GM23338 (cell line): Measurements from ENCODE around the gene MAPK4. TPM values are rescaled to one million over a fixed set of nuclear protein-coding genes. Genes with fewer than 3 reads are reported as not detected.

Source experiments
- ATAC-seq: fragments of 200-7000 bp; cut with Tn5 transposase; 3 replicates; pipeline ENCODE4 v1.9.1; 2020
- DNase-seq: peaks from one replicate; pipeline ENCODE4 v3.0.0-alpha.2; 2015; ENCODE audit warnings: low spot score
- H2AFZ ChIP-seq: fragments of 200-600 bp; sonication (generic); 2 replicates; pipeline ENCODE4 v1.8.0; 2016; ENCODE audit warnings: antibody characterized with exemption, mild to moderate bottlenecking, moderate library complexity
- H3F3A ChIP-seq: fragments of 200-600 bp; sonication (generic); replicated peaks from 2 replicates; pipeline ENCODE4 v1.8.0; 2017; ENCODE audit warnings: antibody characterized with exemption, mixed run types, low read depth
- H3K27ac ChIP-seq: fragments of 200-600 bp; sonication (generic); 2 replicates; pipeline ENCODE4 v1.6.1; 2016; ENCODE audit warnings: low read depth
- H3K27me3 ChIP-seq: fragments of 200-600 bp; sonication (generic); 2 replicates; pipeline ENCODE4 v1.8.0; 2016; ENCODE audit warnings: mild to moderate bottlenecking, mixed run types, moderate library complexity; ENCODE audit not compliant: insufficient read depth
- H3K36me3 ChIP-seq: fragments of 200-600 bp; sonication (generic); 2 replicates; pipeline ENCODE4 v1.8.0; 2016; ENCODE audit warnings: mild to moderate bottlenecking; ENCODE audit not compliant: insufficient read depth
- H3K4me1 ChIP-seq: fragments of 200-600 bp; sonication (generic); 2 replicates; pipeline ENCODE4 v1.8.0; 2016; ENCODE audit warnings: mild to moderate bottlenecking, moderate library complexity; ENCODE audit not compliant: insufficient read depth
- H3K4me2 ChIP-seq: fragments of 200-600 bp; sonication (generic); 2 replicates; pipeline ENCODE4 v1.7.1; 2017; ENCODE audit warnings: mixed run types
- H3K4me3 ChIP-seq: fragments of 200-600 bp; sonication (generic); 2 replicates; pipeline ENCODE4 v1.6.1; 2016; ENCODE audit warnings: mixed run types
- H3K79me2 ChIP-seq: fragments of 200-600 bp; sonication (generic); replicated peaks from 2 replicates; pipeline ENCODE4 v1.8.0; 2017; ENCODE audit warnings: mild to moderate bottlenecking; ENCODE audit not compliant: insufficient read depth
- H3K9me2 ChIP-seq: fragments of 200-600 bp; sonication (generic); 2 replicates; pipeline ENCODE4 v1.8.0; 2017; ENCODE audit not compliant: insufficient read depth
- H4K20me1 ChIP-seq: fragments of 200-600 bp; sonication (generic); replicated peaks from 2 replicates; pipeline ENCODE4 v1.8.0; 2017; ENCODE audit warnings: mild to moderate bottlenecking; ENCODE audit not compliant: insufficient read depth
- H3K27ac Mint-ChIP-seq: 2 replicates; pipeline ENCODE4 v1.8.0; 2020; ENCODE audit warnings: inconsistent platforms, mild to moderate bottlenecking, moderate library complexity, mixed read lengths
- H3K27me3 Mint-ChIP-seq: 3 replicates; pipeline ENCODE4 v1.8.0; 2022; ENCODE audit warnings: low read depth, mild to moderate bottlenecking, moderate library complexity, mixed read lengths, inconsistent platforms; ENCODE audit not compliant: insufficient read depth, poor library complexity
- H3K36me3 Mint-ChIP-seq: 3 replicates; pipeline ENCODE4 v1.8.0; 2021; ENCODE audit warnings: low read depth, mild to moderate bottlenecking, inconsistent platforms, moderate library complexity, mixed read lengths
- H3K4me1 Mint-ChIP-seq: 3 replicates; pipeline ENCODE4 v1.8.0; 2020; ENCODE audit warnings: mild to moderate bottlenecking, inconsistent platforms, mixed read lengths
- H3K4me3 Mint-ChIP-seq: 3 replicates; pipeline ENCODE4 v1.8.0; 2021; ENCODE audit warnings: moderate library complexity, mild to moderate bottlenecking, inconsistent platforms, mixed read lengths
- H3K9me3 Mint-ChIP-seq: 3 replicates; pipeline ENCODE4 v1.8.0; 2020; ENCODE audit warnings: moderate library complexity, mild to moderate bottlenecking, inconsistent platforms, mixed read lengths
- CTCF ChIP-seq, 2 experiments: fragments of 200-600 bp in 1 of 2; sonication (generic) in 1 of 2; conservative IDR thresholded peaks; 2 replicates each; pipeline versions ENCODE4 v1.5.1 to v1.6.1; 2016 to 2017; ENCODE audit warnings: antibody characterized with exemption in 2 of 2, low read depth in 2 of 2, mild to moderate bottlenecking in 2 of 2, moderate library complexity in 1 of 2
- EZH2 ChIP-seq: fragments of 200-600 bp; sonication (generic); IDR thresholded peaks from one replicate; pipeline ENCODE4 v1.8.0; 2017; ENCODE audit warnings: antibody characterized with exemption, mild to moderate bottlenecking, low read depth; ENCODE audit not compliant: unreplicated experiment
- EZH2phosphoT487 ChIP-seq: fragments of 200-600 bp; sonication (generic); IDR thresholded peaks from one replicate; pipeline ENCODE4 v1.8.1; 2018; ENCODE audit warnings: antibody characterized with exemption; ENCODE audit not compliant: unreplicated experiment
- POLR2AphosphoS5 ChIP-seq: IDR thresholded peaks from 2 replicates; pipeline ENCODE4 v1.6.1; 2016; ENCODE audit warnings: antibody characterized with exemption, low read depth
- REST ChIP-seq: IDR thresholded peaks from one replicate; pipeline ENCODE4 v1.6.1; 2018; ENCODE audit warnings: antibody characterized with exemption; ENCODE audit not compliant: unreplicated experiment
- STAT1 ChIP-seq: IDR thresholded peaks from one replicate; pipeline ENCODE4 v1.6.1; 2016; ENCODE audit warnings: antibody characterized with exemption; ENCODE audit not compliant: unreplicated experiment
- ZNF114 ChIP-seq: fragments of 250-450 bp; sonication (Bioruptor Pico); IDR thresholded peaks from 2 replicates; pipeline ENCODE4 v1.5.0; 2020; ENCODE audit warnings: mild to moderate bottlenecking, moderate library complexity
- polyA plus RNA-seq: library from polyadenylated mRNA; unstranded; fragments of >200 nt; fragmentation: Nextera tagmentation; extraction: Ambion mirVana; gene quantifications from 2 replicates; pipeline ENCODE4 v1.2.1, GENCODE V29; 2016
- total RNA-seq: library from RNA; depleted of rRNA; stranded (reverse); fragments of >200 nt; shearing (Covaris generic); gene quantifications from 2 replicates; pipeline ENCODE4 v1.2.3, GENCODE V29; 2014

MAPK4 gene
- total and polyA plus RNA-seq, 2 experiments from 2014 or later = 1.3 to 4.4 TPM

GRCh38 chr18:50750546-50750945, 190.7 kb downstream of the MAPK4 start:
- DNase-seq (no peak), ATAC-seq (no peak)
- peaks cover 18% of the 10 kb centered on the region for H3K9me3 Mint-ChIP-seq
- H3K36me3 ChIP-seq = no peaks in the 10 kb centered on the region
- peaks cover 14% of the 10 kb centered on the region; the same call in 2 of the 3 replicates for H3K36me3 Mint-ChIP-seq
- peaks cover 10% of the 10 kb centered on the region for H3K4me1 ChIP-seq
- H3K27ac ChIP-seq = no peak overlapping the region
- peaks cover 8% of the 10 kb centered on the region; the same call in 1 of the 2 replicates for H3K9me2 ChIP-seq
- peaks cover 10% of the 10 kb centered on the region for H3K27me3 Mint-ChIP-seq
- H2AFZ ChIP-seq = no peak overlapping the region
- H3K4me1 Mint-ChIP-seq = peaks cover 19% of the 10 kb centered on the region
- no peak overlapping the region for H3K4me2 ChIP-seq
- no peak overlapping the region for H3K27ac Mint-ChIP-seq
- no peaks in the 10 kb centered on the region for H3F3A ChIP-seq
- no peak overlapping the region for H3K4me3 Mint-ChIP-seq
- no peaks in the 10 kb centered on the region for H3K27me3 ChIP-seq
- H3K79me2 ChIP-seq = no peaks in the 10 kb centered on the region
- H3K4me3 ChIP-seq = no peak overlapping the region
- TF ChIP-seq EZH2phosphoT487 (no peak), EZH2 (no peak), STAT1 (no peak), REST (no peak), POLR2AphosphoS5 (no peak)
- H4K20me1 ChIP-seq = no peaks in the 10 kb centered on the region

GRCh38 chr18:50751490-50751889, 191.6 kb downstream of the MAPK4 start:
- H3K4me1 Mint-ChIP-seq = peaks cover 19% of the 10 kb centered on the region
- H3K27me3 Mint-ChIP-seq = peaks cover 10% of the 10 kb centered on the region
- no peak overlapping the region for H3K27ac Mint-ChIP-seq
- no peak overlapping the region for H3K4me3 Mint-ChIP-seq
- Histone ChIP-seq H3K4me1 (peaks cover 10% of the 10 kb centered on the region), H3K27me3 (no peaks in the 10 kb centered on the region), H3F3A (no peaks in the 10 kb centered on the region), H3K4me3 (no peak overlapping the region), H3K27ac (no peak overlapping the region), H3K9me2 (peaks cover 8% of the 10 kb centered on the region; the same call in 1 of the 2 replicates), H3K4me2 (no peak overlapping the region), H2AFZ (no peak overlapping the region), H3K79me2 (no peaks in the 10 kb centered on the region), H3K36me3 (no peaks in the 10 kb centered on the region), H4K20me1 (no peaks in the 10 kb centered on the region)
- H3K9me3 Mint-ChIP-seq = peaks cover 18% of the 10 kb centered on the region
- no peak for ATAC-seq
- TF ChIP-seq ZNF114 (CRISPR knock-in tag) = no peak
- no peak for DNase-seq
- H3K36me3 Mint-ChIP-seq = peaks cover 14% of the 10 kb centered on the region; the same call in 2 of the 3 replicates

- no peak for DNase-seq
- H3K4me2 ChIP-seq = no peak overlapping the region
- peaks cover 19% of the 10 kb centered on the region for H3K4me1 Mint-ChIP-seq
- no peaks in the 10 kb centered on the region for H3F3A ChIP-seq
- no peak overlapping the region for H3K27ac Mint-ChIP-seq
- peaks cover 17% of the 10 kb centered on the region for H3K9me3 Mint-ChIP-seq
- peaks cover 9% of the 10 kb centered on the region for H3K27me3 Mint-ChIP-seq
- no peak for ATAC-seq
- peaks cover 11% of the 10 kb centered on the region; the same call in 2 of the 3 replicates for H3K36me3 Mint-ChIP-seq
- H3K4me3 Mint-ChIP-seq = no peak overlapping the region
- peaks cover 8% of the 10 kb centered on the region; the same call in 1 of the 2 replicates for H3K9me2 ChIP-seq
- H3K27me3 ChIP-seq = no peaks in the 10 kb centered on the region
- no peak overlapping the region for H2AFZ ChIP-seq
- H4K20me1 ChIP-seq = no peaks in the 10 kb centered on the region
- H3K4me1 ChIP-seq = peaks cover 10% of the 10 kb centered on the region
- H3K4me3 ChIP-seq = no peak overlapping the region
- H3K36me3 ChIP-seq = no peaks in the 10 kb centered on the region
- H3K79me2 ChIP-seq = no peaks in the 10 kb centered on the region
- no peak overlapping the region for H3K27ac ChIP-seq
- no peak for TF ChIP-seq CTCF (conservative IDR thresholded peaks at IDR 0.05; ENCODE audit: low read depth in 2 of 2)
Observed at GRCh38 chr18:50751947-50752346, 192.1 kb downstream of the MAPK4 start.
